ENCODE measurements around the gene KDM4B. TPM values are rescaled to one million over a fixed set of nuclear protein-coding genes. Genes with fewer than 3 reads are reported as not detected.

Gene KDM4B
- total RNA-seq, 1 donor, result 22.1 TPM

DNA sequence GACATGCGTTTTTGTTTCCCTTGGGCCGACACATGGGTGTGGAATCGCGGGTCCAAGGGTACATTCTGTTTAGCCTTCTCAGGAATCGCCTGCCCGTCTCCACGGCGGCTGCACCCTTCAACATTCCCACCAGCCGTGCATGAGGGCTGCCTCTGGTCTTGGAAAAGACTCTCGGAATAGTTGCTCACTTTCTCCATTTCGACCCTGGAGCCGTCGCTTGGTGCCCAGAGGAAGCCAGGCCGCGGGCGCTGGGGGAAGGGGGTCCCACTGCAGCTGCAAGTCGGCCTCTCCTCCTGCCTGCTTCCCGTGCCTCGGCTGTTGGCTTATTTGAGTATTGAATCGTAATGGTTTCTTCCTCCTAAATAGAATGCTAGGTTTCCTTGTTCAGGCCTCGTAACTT, 51.5 kb downstream of the KDM4B start:
- Histone ChIP-seq H3K27me3 (ENCODE audit: insufficient read depth, low read length) (no peaks in the 10 kb centered on the region), H3K79me2 (ENCODE audit: insufficient read depth, low read length) (peaks cover 57% of the 10 kb centered on the region), H3K4me2 (ENCODE audit: insufficient read depth, low read length) (no peak overlapping the region), H3K4me3 (ENCODE audit: insufficient read depth, low read length) (no peak overlapping the region), H4K20me1 (ENCODE audit: insufficient read depth, low read length) (peaks cover 69% of the 10 kb centered on the region), H3K9me3 (ENCODE audit: low read depth, low read length) (no peaks in the 10 kb centered on the region), H2AFZ (ENCODE audit: low read length) (no peak overlapping the region), H3K36me3 (ENCODE audit: insufficient read depth, low read length) (peaks cover 15% of the 10 kb centered on the region), H3K27ac (ENCODE audit: low read depth, low read length) (no peak overlapping the region), H3K4me1 (ENCODE audit: insufficient read depth, low read length) (peaks cover 9% of the 10 kb centered on the region)
- peak; percentile 13 for DNase-seq (ENCODE audit: insufficient read length, low spot score, missing footprints)
- TF ChIP-seq, protein P1, sequence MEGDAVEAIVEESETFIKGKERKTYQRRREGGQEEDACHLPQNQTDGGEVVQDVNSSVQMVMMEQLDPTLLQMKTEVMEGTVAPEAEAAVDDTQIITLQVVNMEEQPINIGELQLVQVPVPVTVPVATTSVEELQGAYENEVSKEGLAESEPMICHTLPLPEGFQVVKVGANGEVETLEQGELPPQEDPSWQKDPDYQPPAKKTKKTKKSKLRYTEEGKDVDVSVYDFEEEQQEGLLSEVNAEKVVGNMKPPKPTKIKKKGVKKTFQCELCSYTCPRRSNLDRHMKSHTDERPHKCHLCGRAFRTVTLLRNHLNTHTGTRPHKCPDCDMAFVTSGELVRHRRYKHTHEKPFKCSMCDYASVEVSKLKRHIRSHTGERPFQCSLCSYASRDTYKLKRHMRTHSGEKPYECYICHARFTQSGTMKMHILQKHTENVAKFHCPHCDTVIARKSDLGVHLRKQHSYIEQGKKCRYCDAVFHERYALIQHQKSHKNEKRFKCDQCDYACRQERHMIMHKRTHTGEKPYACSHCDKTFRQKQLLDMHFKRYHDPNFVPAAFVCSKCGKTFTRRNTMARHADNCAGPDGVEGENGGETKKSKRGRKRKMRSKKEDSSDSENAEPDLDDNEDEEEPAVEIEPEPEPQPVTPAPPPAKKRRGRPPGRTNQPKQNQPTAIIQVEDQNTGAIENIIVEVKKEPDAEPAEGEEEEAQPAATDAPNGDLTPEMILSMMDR (IDR thresholded peaks at IDR 0.05; ENCODE audit: extremely low read depth, low read depth, low read length), result no peak

DNA sequence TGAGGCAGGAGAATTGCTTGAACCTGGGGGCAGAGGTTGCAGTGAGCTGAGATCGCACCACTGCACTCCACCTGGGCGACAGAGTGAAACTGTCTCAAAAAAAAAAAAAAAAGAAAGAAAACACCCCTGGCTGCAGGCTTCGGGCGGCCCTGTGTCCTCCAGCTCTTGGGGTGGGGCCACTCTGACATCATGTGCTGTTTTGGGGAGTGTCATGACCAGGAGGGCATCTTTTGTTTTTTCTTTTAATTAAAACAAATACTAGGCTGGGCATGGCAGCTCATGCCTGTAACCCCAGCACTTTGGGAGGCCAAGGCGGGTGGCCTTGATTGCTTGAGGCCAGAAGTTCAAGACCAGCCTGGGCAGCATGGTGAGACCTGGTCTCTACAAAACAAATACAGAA, 52.1 kb downstream of the KDM4B start:
- DNase-seq (ENCODE audit: insufficient read length, low spot score, missing footprints), result peak; percentile 14
- peaks cover 57% of the 10 kb centered on the region for H3K79me2 ChIP-seq (ENCODE audit: insufficient read depth, low read length)
- H4K20me1 ChIP-seq (ENCODE audit: insufficient read depth, low read length), result peaks cover 65% of the 10 kb centered on the region
- TF ChIP-seq, protein P1 (IDR thresholded peaks at IDR 0.05; ENCODE audit: extremely low read depth, low read depth, low read length), result no peak
- H3K4me3 ChIP-seq (ENCODE audit: insufficient read depth, low read length), result no peak overlapping the region
- H3K27me3 ChIP-seq (ENCODE audit: insufficient read depth, low read length), result no peaks in the 10 kb centered on the region
- H3K9me3 ChIP-seq (ENCODE audit: low read depth, low read length), result no peaks in the 10 kb centered on the region
- no peak overlapping the region for H3K4me2 ChIP-seq (ENCODE audit: insufficient read depth, low read length)
- no peak overlapping the region for H2AFZ ChIP-seq (ENCODE audit: low read length)
- no peak overlapping the region for H3K27ac ChIP-seq (ENCODE audit: low read depth, low read length)
- peaks cover 13% of the 10 kb centered on the region for H3K36me3 ChIP-seq (ENCODE audit: insufficient read depth, low read length)
- peaks cover 9% of the 10 kb centered on the region for H3K4me1 ChIP-seq (ENCODE audit: insufficient read depth, low read length)

DNA sequence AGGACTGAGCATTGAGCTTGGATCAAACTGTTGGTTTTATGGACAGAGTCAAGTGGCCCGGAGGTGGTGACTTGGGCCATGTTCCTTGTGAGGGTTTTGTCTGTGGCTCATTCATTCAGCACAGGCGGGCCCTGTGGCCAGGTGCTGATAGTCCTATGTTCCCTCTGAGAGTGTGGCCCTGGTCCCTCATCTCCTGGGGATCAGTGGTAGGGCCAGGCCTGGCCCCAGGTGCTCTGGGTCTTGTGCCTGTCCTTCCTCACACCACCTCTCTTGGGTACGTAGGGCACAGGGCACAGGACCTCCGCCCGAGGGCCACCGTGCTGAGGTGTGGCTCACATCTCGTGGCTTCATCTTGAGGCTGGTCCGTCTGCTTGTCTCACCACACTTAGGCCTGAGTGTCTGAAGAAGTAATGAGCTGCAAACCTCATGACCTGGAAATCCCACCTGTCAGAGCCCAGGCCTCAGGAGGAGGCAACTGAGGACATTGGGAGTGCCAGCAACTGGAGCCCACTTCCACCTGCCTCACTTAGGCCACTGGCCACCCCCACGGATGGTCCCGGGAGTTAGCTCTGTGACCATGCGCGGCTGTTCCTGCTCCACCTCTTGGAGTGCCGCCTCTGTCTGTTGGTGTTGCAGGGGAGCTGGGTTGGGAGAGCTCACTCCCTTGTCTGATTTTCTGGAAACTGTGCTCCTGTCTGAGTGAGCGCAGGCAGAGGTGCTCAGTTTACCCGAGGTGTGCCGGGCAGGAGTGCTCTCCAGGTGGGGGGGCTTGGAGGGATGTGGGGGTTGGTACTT, 53.4 kb downstream of the KDM4B start:
- Histone ChIP-seq H3K27ac (ENCODE audit: low read depth, low read length) (no peak overlapping the region), H3K9me3 (ENCODE audit: low read depth, low read length) (no peaks in the 10 kb centered on the region), H3K27me3 (ENCODE audit: insufficient read depth, low read length) (no peaks in the 10 kb centered on the region), H3K4me1 (ENCODE audit: insufficient read depth, low read length) (peaks cover 9% of the 10 kb centered on the region), H3K4me2 (ENCODE audit: insufficient read depth, low read length) (no peak overlapping the region), H4K20me1 (ENCODE audit: insufficient read depth, low read length) (peaks cover 72% of the 10 kb centered on the region), H3K79me2 (ENCODE audit: insufficient read depth, low read length) (peaks cover 69% of the 10 kb centered on the region), H2AFZ (ENCODE audit: low read length) (no peak overlapping the region), H3K36me3 (ENCODE audit: insufficient read depth, low read length) (peaks cover 3% of the 10 kb centered on the region), H3K4me3 (ENCODE audit: insufficient read depth, low read length) (no peak overlapping the region)
- DNase-seq (ENCODE audit: insufficient read length, low spot score, missing footprints), result peak; percentile 53
- TF ChIP-seq, protein P1 (IDR thresholded peaks at IDR 0.05; ENCODE audit: extremely low read depth, low read depth, low read length), result no peak

DNA sequence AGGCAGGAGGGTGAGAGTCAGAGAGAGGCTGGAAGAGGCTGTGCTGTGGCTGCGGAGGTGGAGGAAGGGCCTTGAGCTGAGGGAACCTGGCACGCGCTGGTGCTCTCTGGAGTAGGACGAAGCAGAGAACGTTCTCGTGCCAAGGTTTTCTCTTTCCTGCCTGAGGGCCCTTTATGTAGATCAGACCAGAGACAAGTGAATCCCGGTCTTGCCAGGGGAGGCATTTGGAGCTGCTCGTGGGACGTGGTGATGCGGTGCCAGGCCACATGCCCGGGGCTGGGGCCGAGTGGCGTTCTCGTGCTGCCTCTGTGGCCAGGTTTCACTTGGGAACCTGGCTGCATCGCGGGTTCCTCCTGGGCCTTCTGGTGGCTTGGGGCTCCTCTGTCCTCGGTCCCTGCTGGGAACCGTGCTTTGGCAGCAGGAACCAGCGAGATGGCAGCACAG, 54.2 kb downstream of the KDM4B start:
- peaks cover 73% of the 10 kb centered on the region for H3K79me2 ChIP-seq (ENCODE audit: insufficient read depth, low read length)
- H3K4me1 ChIP-seq (ENCODE audit: insufficient read depth, low read length), result peaks cover 6% of the 10 kb centered on the region
- H3K4me2 ChIP-seq (ENCODE audit: insufficient read depth, low read length), result no peak overlapping the region
- H4K20me1 ChIP-seq (ENCODE audit: insufficient read depth, low read length), result peaks cover 71% of the 10 kb centered on the region
- H3K36me3 ChIP-seq (ENCODE audit: insufficient read depth, low read length), result no peaks in the 10 kb centered on the region
- H3K27me3 ChIP-seq (ENCODE audit: insufficient read depth, low read length), result no peaks in the 10 kb centered on the region
- TF ChIP-seq, protein P1 (IDR thresholded peaks at IDR 0.05; ENCODE audit: extremely low read depth, low read depth, low read length), result no peak
- peak; percentile 41 for DNase-seq (ENCODE audit: insufficient read length, low spot score, missing footprints)
- H2AFZ ChIP-seq (ENCODE audit: low read length), result no peak overlapping the region
- no peak overlapping the region for H3K27ac ChIP-seq (ENCODE audit: low read depth, low read length)
- no peak overlapping the region for H3K4me3 ChIP-seq (ENCODE audit: insufficient read depth, low read length)
- H3K9me3 ChIP-seq (ENCODE audit: low read depth, low read length), result no peaks in the 10 kb centered on the region
